Measurements from ENCODE around the gene VWA5B1.
"Not testable (repeated sequence)": the region's sequence is repeated elsewhere in the genome, so short reads cannot be mapped to it uniquely, and the experiment has no call there.

Gene VWA5B1

GRCh38 chr1:20279509-20279908 is 11.2 kb upstream of the VWA5B1 start:
- no peak for DNase-seq (ENCODE audit: low read depth)

- DNase-seq (ENCODE audit: low read depth) = no peak
Observed at GRCh38 chr1:20280341-20280740, 10.3 kb upstream of the VWA5B1 start.

- DNase-seq (ENCODE audit: low read depth) = no peak
Observed at GRCh38 chr1:20280906-20281305, 9.8 kb upstream of the VWA5B1 start.

- DNase-seq (ENCODE audit: low read depth) = no peak
Observed at GRCh38 chr1:20281801-20282200, 8.9 kb upstream of the VWA5B1 start.

- DNase-seq (ENCODE audit: low read depth) = no peak
Observed at GRCh38 chr1:20282533-20282932, 8.1 kb upstream of the VWA5B1 start.

- no peak for DNase-seq (ENCODE audit: low read depth)
Observed at GRCh38 chr1:20284046-20284445, 6.6 kb upstream of the VWA5B1 start.

- DNase-seq (ENCODE audit: low read depth) = no peak
Observed at GRCh38 chr1:20284625-20285024, 6.0 kb upstream of the VWA5B1 start.

GRCh38 chr1:20285510-20285909 is 5.2 kb upstream of the VWA5B1 start:
- DNase-seq (ENCODE audit: low read depth) = no peak

- not testable (repeated sequence) for DNase-seq (ENCODE audit: low read depth)
Observed at GRCh38 chr1:20287696-20288095, 3.0 kb upstream of the VWA5B1 start.

- DNase-seq (ENCODE audit: low read depth) = no peak
Observed at GRCh38 chr1:20291645-20292084, 990 bp downstream of the VWA5B1 start.

- DNase-seq (ENCODE audit: low read depth) = no peak
Observed at GRCh38 chr1:20298626-20299025, 8.0 kb downstream of the VWA5B1 start.

- DNase-seq (ENCODE audit: low read depth) = no peak
Observed at GRCh38 chr1:20301463-20302107, 10.9 kb downstream of the VWA5B1 start.

GRCh38 chr1:20302108-20302471 is 11.4 kb downstream of the VWA5B1 start:
- no peak for DNase-seq (ENCODE audit: low read depth)

- no peak for DNase-seq (ENCODE audit: low read depth)
Observed at GRCh38 chr1:20307026-20307425, 16.4 kb downstream of the VWA5B1 start.

- DNase-seq (ENCODE audit: low read depth) = no peak
Observed at GRCh38 chr1:20308569-20308968, 17.9 kb downstream of the VWA5B1 start.

GRCh38 chr1:20311289-20311688 is 20.6 kb downstream of the VWA5B1 start:
- DNase-seq (ENCODE audit: low read depth) = no peak

GRCh38 chr1:20312310-20312709 is 21.6 kb downstream of the VWA5B1 start:
- no peak for DNase-seq (ENCODE audit: low read depth)

GRCh38 chr1:20312818-20313217 is 22.1 kb downstream of the VWA5B1 start:
- no peak for DNase-seq (ENCODE audit: low read depth)

- DNase-seq (ENCODE audit: low read depth) = no peak
Observed at GRCh38 chr1:20317471-20317870, 26.8 kb downstream of the VWA5B1 start.

GRCh38 chr1:20318521-20318920 is 27.8 kb downstream of the VWA5B1 start:
- DNase-seq (ENCODE audit: low read depth) = no peak

GRCh38 chr1:20318971-20319370 is 28.3 kb downstream of the VWA5B1 start:
- DNase-seq (ENCODE audit: low read depth) = no peak

GRCh38 chr1:20319456-20320220 is 29.0 kb downstream of the VWA5B1 start:
- no peak for DNase-seq (ENCODE audit: low read depth)

- DNase-seq (ENCODE audit: low read depth) = no peak
Observed at GRCh38 chr1:20320704-20321103, 30.0 kb downstream of the VWA5B1 start.

GRCh38 chr1:20321573-20321972 is 30.9 kb downstream of the VWA5B1 start:
- no peak for DNase-seq (ENCODE audit: low read depth)

All from T follicular helper cell (primary cell).